Smooth muscle cell (in vitro differentiated cells): ENCODE data around the gene ADGRG1. TPM values are rescaled to one million over a fixed set of nuclear protein-coding genes. Genes with fewer than 3 reads are reported as not detected.

Source experiments
- DNase-seq: peaks from one replicate; lab custom pipeline; 2025; ENCODE audit not compliant: unreplicated experiment; lab: John Stamatoyannopoulos, UW
- H2AFZ ChIP-seq: fragments of 200-600 bp; sonication (generic); 2 replicates; pipeline ENCODE4 v1.6.0; 2016; ENCODE audit warnings: antibody characterized with exemption, low read depth, mild to moderate bottlenecking
- H3F3A ChIP-seq: fragments of 200-600 bp; sonication (generic); 2 replicates; pipeline ENCODE4 v1.6.0; 2017; ENCODE audit warnings: antibody characterized with exemption, low read depth
- H3K27ac ChIP-seq: fragments of 200-600 bp; sonication (generic); 2 replicates; pipeline ENCODE4 v1.5.1; 2016; ENCODE audit warnings: low read depth, mild to moderate bottlenecking
- H3K27me3 ChIP-seq: fragments of 200-600 bp; sonication (generic); 2 replicates; pipeline ENCODE4 v1.6.1; 2016; ENCODE audit warnings: low read depth, mild to moderate bottlenecking
- H3K36me3 ChIP-seq: fragments of 200-600 bp; sonication (generic); 2 replicates; pipeline ENCODE4 v1.5.1; 2016; ENCODE audit warnings: low read depth
- H3K4me1 ChIP-seq: fragments of 200-600 bp; sonication (generic); 2 replicates; pipeline ENCODE4 v1.5.1; 2016; ENCODE audit warnings: low read depth
- H3K4me2 ChIP-seq: fragments of 200-600 bp; sonication (generic); 2 replicates; pipeline ENCODE4 v1.6.0; 2016; ENCODE audit warnings: mild to moderate bottlenecking
- H3K4me3 ChIP-seq: fragments of 200-600 bp; sonication (generic); 2 replicates; pipeline ENCODE4 v1.5.1; 2016; ENCODE audit warnings: mild to moderate bottlenecking
- H3K79me2 ChIP-seq: fragments of 200-600 bp; sonication (generic); 2 replicates; pipeline ENCODE4 v1.6.0; 2016; ENCODE audit warnings: low read depth, mild to moderate bottlenecking
- H3K9ac ChIP-seq: fragments of 200-600 bp; sonication (generic); 2 replicates; pipeline ENCODE4 v1.6.0; 2016; ENCODE audit warnings: low read depth
- H3K9me3 ChIP-seq: fragments of 200-600 bp; sonication (generic); replicated peaks from 2 replicates; pipeline ENCODE4 v1.5.1; 2016; ENCODE audit warnings: low read depth
- H4K20me1 ChIP-seq: fragments of 200-600 bp; sonication (generic); 2 replicates; pipeline ENCODE4 v1.6.0; 2016; ENCODE audit warnings: low read depth
- CTCF ChIP-seq: fragments of 200-600 bp; sonication (generic); IDR thresholded peaks from 2 replicates; pipeline ENCODE4 v1.5.1; 2017; ENCODE audit warnings: borderline replicate concordance, mild to moderate bottlenecking, antibody characterized with exemption; ENCODE audit not compliant: insufficient read depth, poor library complexity, severe bottlenecking
- WGBS: methylation state at CpG from one replicate; pipeline ENCODE4 v1.1.7; 2016; ENCODE audit warnings: low lambda C conversion rate; 5-methylcytosine and 5-hydroxymethylcytosine counted together
- polyA plus RNA-seq: library from polyadenylated mRNA; unstranded; fragments of >200 nt; fragmentation: Nextera tagmentation; extraction: Ambion mirVana; gene quantifications from 2 replicates; pipeline ENCODE4 v1.2.1, GENCODE V29; 2016
- total RNA-seq: library from RNA; depleted of rRNA; stranded (reverse); fragments of >200 nt; gene quantifications from 2 replicates; pipeline ENCODE4 v1.2.3, GENCODE V29; 2014

Gene ADGRG1
- total and polyA plus RNA-seq, 2 experiments from 2014 or later: 15.3 to 32.0 TPM

- H3K79me2 ChIP-seq: no peaks in the 10 kb centered on the region
- H3K27me3 ChIP-seq: peaks cover 8% of the 10 kb centered on the region
- H3K4me3 ChIP-seq: no peak overlapping the region
- no peak overlapping the region for H3K4me2 ChIP-seq
- no peak overlapping the region for H2AFZ ChIP-seq
- peaks cover 3% of the 10 kb centered on the region for H3K4me1 ChIP-seq
- no peaks in the 10 kb centered on the region for H3F3A ChIP-seq
- WGBS: 85% methylated on average over 2 of the region's 2 CpGs
- no peak overlapping the region for H3K27ac ChIP-seq
- DNase-seq: no peak
- H3K9ac ChIP-seq: no peak overlapping the region
- no peaks in the 10 kb centered on the region for H3K36me3 ChIP-seq
- no peak for TF ChIP-seq CTCF
- no peaks in the 10 kb centered on the region for H3K9me3 ChIP-seq
- no peaks in the 10 kb centered on the region for H4K20me1 ChIP-seq
These were observed 27.4 kb upstream of the ADGRG1 start for GRCh38 chr16:57600952-57601580.

- no peaks in the 10 kb centered on the region for H4K20me1 ChIP-seq
- no peak overlapping the region for H3K9ac ChIP-seq
- no peak overlapping the region for H2AFZ ChIP-seq
- H3K4me2 ChIP-seq: no peak overlapping the region
- H3K27ac ChIP-seq: no peak overlapping the region
- WGBS: 86% methylated on average over 10 of the region's 10 CpGs
- H3K36me3 ChIP-seq: no peaks in the 10 kb centered on the region
- no peaks in the 10 kb centered on the region for H3K79me2 ChIP-seq
- peaks cover 8% of the 10 kb centered on the region for H3K27me3 ChIP-seq
- no peak for TF ChIP-seq CTCF
- H3K4me1 ChIP-seq: peaks cover 3% of the 10 kb centered on the region
- no peaks in the 10 kb centered on the region for H3K9me3 ChIP-seq
- H3K4me3 ChIP-seq: no peak overlapping the region
- DNase-seq: no peak
- no peaks in the 10 kb centered on the region for H3F3A ChIP-seq
These were observed 26.5 kb upstream of the ADGRG1 start for GRCh38 chr16:57601801-57602478.

DNA sequence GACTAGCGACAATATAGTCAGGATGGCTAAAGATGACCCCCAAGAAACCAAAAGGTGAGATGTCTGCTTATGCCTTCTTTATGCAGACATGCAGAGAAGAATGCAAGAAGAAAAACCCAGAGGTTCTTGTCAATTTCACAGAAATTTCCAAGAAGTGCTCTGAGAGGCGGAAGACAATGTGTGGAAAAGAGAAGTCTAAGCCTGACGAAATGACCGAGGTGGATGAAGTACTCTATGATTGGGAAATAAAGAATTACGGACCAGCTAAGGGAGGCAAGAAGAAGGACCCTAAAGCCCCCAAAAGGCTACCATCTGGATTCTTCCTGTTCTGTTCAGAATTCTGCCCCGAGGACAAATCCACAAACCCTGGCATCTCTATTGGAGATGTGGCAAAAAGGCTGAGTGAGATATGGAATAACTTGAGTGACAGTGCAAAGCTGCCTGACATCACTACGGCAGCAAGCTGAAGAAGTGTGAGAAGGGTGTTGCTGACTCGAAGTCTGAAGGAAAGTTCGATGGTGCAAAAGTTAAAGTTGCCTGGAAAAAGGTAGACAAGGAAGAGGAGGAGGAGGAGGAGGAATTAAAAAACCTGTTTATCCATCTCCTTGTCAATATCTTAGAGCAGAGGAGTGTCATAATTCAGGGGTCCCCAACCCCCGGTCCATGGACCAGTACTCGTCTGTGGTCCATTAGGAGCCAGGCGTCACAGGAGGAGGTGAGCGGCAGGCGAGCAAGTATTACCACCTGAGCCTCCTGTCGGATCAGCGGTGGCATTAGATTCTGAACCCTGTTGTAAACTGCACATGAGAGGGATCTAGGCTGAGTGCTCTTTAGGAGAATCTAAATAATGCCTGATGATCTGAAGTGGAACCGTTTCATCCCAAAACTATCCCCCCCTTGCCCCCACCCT is 25.1 kb upstream of the ADGRG1 start:
- Histone ChIP-seq H4K20me1 (no peaks in the 10 kb centered on the region), H3K27me3 (peaks cover 8% of the 10 kb centered on the region), H3K4me2 (no peak overlapping the region), H3K9me3 (no peaks in the 10 kb centered on the region), H3K79me2 (no peaks in the 10 kb centered on the region), H3K4me1 (peaks cover 3% of the 10 kb centered on the region), H3K4me3 (no peak overlapping the region), H2AFZ (no peak overlapping the region), H3K9ac (no peak overlapping the region), H3K27ac (no peak overlapping the region), H3F3A (no peaks in the 10 kb centered on the region), H3K36me3 (no peaks in the 10 kb centered on the region)
- WGBS: 87% methylated on average over 17 of the region's 17 CpGs
- TF ChIP-seq CTCF: no peak
- no peak for DNase-seq
